ENCODE results near the gene SLC38A8.

GRCh38 chr16:84013787-84014569 lies 28.6 kb downstream of the SLC38A8 start:
- no peak for TF ChIP-seq CTCF (conservative IDR thresholded peaks at IDR 0.05)
- TF ChIP-seq ZFX (IDR thresholded peaks at IDR 0.05) = no peak
